Measurements from ENCODE around the gene DNAJC13. TPM values are rescaled to one million over a fixed set of nuclear protein-coding genes. Genes with fewer than 3 reads are reported as not detected.

The DNAJC13 gene
- total RNA-seq, 1 donor = 107 TPM

- no peak overlapping the region for H3K4me3 ChIP-seq (ENCODE audit: low read depth, low read length)
- DNase-seq (ENCODE audit: low read depth) = no peak
- TF ChIP-seq CTCF (IDR thresholded peaks at IDR 0.05; ENCODE audit: insufficient read depth, low read depth, low read length) = no peak
Measured at GRCh38 chr3:132539681-132540080, 122.4 kb downstream of the DNAJC13 start.

- no peak overlapping the region for H3K4me3 ChIP-seq (ENCODE audit: low read depth, low read length)
- DNase-seq (ENCODE audit: low read depth) = no peak
- no peak for TF ChIP-seq CTCF (IDR thresholded peaks at IDR 0.05; ENCODE audit: insufficient read depth, low read depth, low read length)
Measured at GRCh38 chr3:132542577-132542976, 125.3 kb downstream of the DNAJC13 start.

- H3K4me3 ChIP-seq (ENCODE audit: low read depth, low read length) = no peak overlapping the region
- no peak for TF ChIP-seq CTCF (IDR thresholded peaks at IDR 0.05; ENCODE audit: insufficient read depth, low read depth, low read length)
- peak; percentile 91 for DNase-seq (ENCODE audit: low read depth)
Measured at GRCh38 chr3:132543011-132543739, 125.9 kb downstream of the DNAJC13 start.

GRCh38 chr3:132544130-132544529, 126.8 kb downstream of the DNAJC13 start:
- TF ChIP-seq CTCF (IDR thresholded peaks at IDR 0.05; ENCODE audit: insufficient read depth, low read depth, low read length) = no peak

GRCh38 chr3:132545471-132545870, 128.2 kb downstream of the DNAJC13 start:
- no peak for DNase-seq (ENCODE audit: low read depth)
- H3K4me3 ChIP-seq (ENCODE audit: low read depth, low read length) = no peak overlapping the region
- no peak for TF ChIP-seq CTCF (IDR thresholded peaks at IDR 0.05; ENCODE audit: insufficient read depth, low read depth, low read length)

More at GRCh38 chr3:132544130-132544529, 126.8 kb downstream of the DNAJC13 start:
- DNase-seq (ENCODE audit: low read depth) = no peak
- H3K4me3 ChIP-seq (ENCODE audit: low read depth, low read length) = no peak overlapping the region

GRCh38 chr3:132549169-132549568, 131.9 kb downstream of the DNAJC13 start:
- no peak overlapping the region for H3K4me3 ChIP-seq (ENCODE audit: low read depth, low read length)
- no peak for DNase-seq (ENCODE audit: low read depth)
- TF ChIP-seq CTCF (IDR thresholded peaks at IDR 0.05; ENCODE audit: insufficient read depth, low read depth, low read length) = no peak
